Esophagus muscularis mucosa (tissue), 3 donors: ENCODE data around the gene SYNE1.

Source experiments
- POLR2AphosphoS5 ChIP-seq, 2 donors: sonication (generic); formaldehyde crosslinking; IDR thresholded peaks; one replicate each; pipeline ENCODE4 v1.6.1; 2017; ENCODE audit warnings: antibody characterized with exemption in 2 of 2
- TF ChIP-seq, protein P1 (sequence below), 3 experiments: fragments of 200-600 bp in 2 of 3; fragments of 450-650 bp in 1 of 3; sonication (generic) in 2 of 3; IDR thresholded peaks; one replicate each; pipeline ENCODE4 v1.5.1; 2017 to 2019; ENCODE audit warnings: antibody characterized with exemption in 3 of 3, mild to moderate bottlenecking in 2 of 3, moderate library complexity in 1 of 3

DNA sequence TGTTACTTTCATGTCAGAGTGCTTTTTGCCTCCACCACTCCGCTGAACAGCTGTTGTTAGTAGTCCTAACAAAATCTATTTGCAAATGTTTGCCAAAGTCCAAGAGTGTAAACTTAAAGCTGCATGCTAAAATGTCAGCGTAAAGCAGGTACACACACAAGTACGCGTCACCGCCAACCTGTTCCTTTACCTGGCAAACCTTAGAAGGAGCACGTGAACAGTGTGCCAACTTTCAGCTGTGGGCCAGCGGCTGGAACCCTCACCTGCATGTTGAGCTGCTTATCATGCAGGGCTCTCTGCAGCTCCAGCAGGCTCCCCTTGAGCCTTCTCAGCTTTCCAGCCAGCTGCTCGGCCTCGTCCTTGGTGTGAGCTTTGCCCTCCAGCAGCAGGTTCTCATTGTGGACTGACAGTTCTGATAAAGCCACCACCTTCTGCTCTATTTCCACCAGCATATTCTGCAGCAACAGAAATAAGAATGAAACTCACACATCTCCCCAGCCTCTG, 359.3 kb downstream of the SYNE1 start:
- TF ChIP-seq, protein P1, sequence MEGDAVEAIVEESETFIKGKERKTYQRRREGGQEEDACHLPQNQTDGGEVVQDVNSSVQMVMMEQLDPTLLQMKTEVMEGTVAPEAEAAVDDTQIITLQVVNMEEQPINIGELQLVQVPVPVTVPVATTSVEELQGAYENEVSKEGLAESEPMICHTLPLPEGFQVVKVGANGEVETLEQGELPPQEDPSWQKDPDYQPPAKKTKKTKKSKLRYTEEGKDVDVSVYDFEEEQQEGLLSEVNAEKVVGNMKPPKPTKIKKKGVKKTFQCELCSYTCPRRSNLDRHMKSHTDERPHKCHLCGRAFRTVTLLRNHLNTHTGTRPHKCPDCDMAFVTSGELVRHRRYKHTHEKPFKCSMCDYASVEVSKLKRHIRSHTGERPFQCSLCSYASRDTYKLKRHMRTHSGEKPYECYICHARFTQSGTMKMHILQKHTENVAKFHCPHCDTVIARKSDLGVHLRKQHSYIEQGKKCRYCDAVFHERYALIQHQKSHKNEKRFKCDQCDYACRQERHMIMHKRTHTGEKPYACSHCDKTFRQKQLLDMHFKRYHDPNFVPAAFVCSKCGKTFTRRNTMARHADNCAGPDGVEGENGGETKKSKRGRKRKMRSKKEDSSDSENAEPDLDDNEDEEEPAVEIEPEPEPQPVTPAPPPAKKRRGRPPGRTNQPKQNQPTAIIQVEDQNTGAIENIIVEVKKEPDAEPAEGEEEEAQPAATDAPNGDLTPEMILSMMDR (IDR thresholded peaks at IDR 0.05), result no peak
- no peak for TF ChIP-seq POLR2AphosphoS5 (IDR thresholded peaks at IDR 0.05)
